AG04449 (cell line): Measurements from ENCODE around the gene NRXN2.

ENCODE experiments used
- CTCF ChIA-PET: fragments of 350-600 bp; formaldehyde crosslinking; extraction: SDS; loops from one replicate; lab custom pipeline; 2021; ENCODE audit warnings: antibody characterized with exemption; lab: Yijun Ruan, JAX
- POLR2A ChIA-PET: fragments of 400-600, 350-600 bp; formaldehyde crosslinking; extraction: SDS; loops from one replicate; lab custom pipeline; 2020; ENCODE audit warnings: antibody characterized with exemption, inconsistent platforms; lab: Yijun Ruan, JAX
- DNase-seq: peaks from one replicate; pipeline ENCODE4 v3.0.0-alpha.2; 2010; ENCODE audit warnings: low read depth, low spot score
- H3K4me3 ChIP-seq: 2 replicates; pipeline ENCODE4 v1.5.1; 2011; ENCODE audit warnings: low read depth, mild to moderate bottlenecking, control low read depth, low read length
- CTCF ChIP-seq: IDR thresholded peaks from one replicate; pipeline ENCODE4 v1.5.1; 2011; ENCODE audit warnings: mild to moderate bottlenecking, moderate library complexity, low read length, control low read depth, inconsistent platforms; ENCODE audit not compliant: insufficient read depth; ENCODE audit errors: missing control alignments

Gene NRXN2

GRCh38 chr11:64742087-64742888 lies 19.3 kb upstream of the NRXN2 start:
- DNase-seq: no peak
- peak overlapping the region; percentile 50 for H3K4me3 ChIP-seq
- no peak for TF ChIP-seq CTCF

GRCh38 chr11:64741375-64742086 lies 18.5 kb upstream of the NRXN2 start:
- no peak overlapping the region for H3K4me3 ChIP-seq
- POLR2A ChIA-PET: no interaction called here
- DNase-seq: no peak

More at GRCh38 chr11:64742087-64742888, 19.3 kb upstream of the NRXN2 start:
- CTCF ChIA-PET: interaction anchor here (0.6 to 3.0 kb wide), 16 partner anchors 9 to 387 kb away, joined by 3 to 19 read pairs (median 6); no protein-coding TSS in a partner anchor
- POLR2A ChIA-PET: no interaction called here

GRCh38 chr11:64739871-64740270 lies 16.9 kb upstream of the NRXN2 start:
- TF ChIP-seq CTCF: no peak
- CTCF ChIA-PET: interaction anchor here (1.4 to 3.5 kb wide), 2 partner anchors 14 to 22 kb away, joined by 3 to 12 read pairs; no protein-coding TSS in a partner anchor
- DNase-seq: no peak
- POLR2A ChIA-PET: no interaction called here
- H3K4me3 ChIP-seq: no peak overlapping the region

More at GRCh38 chr11:64741375-64742086, 18.5 kb upstream of the NRXN2 start:
- TF ChIP-seq CTCF: no peak
- CTCF ChIA-PET: interaction anchor here (1.0 to 3.0 kb wide), 15 partner anchors 8 to 386 kb away, joined by 3 to 19 read pairs (median 6); no protein-coding TSS in a partner anchor

- ChIA-PET CTCF (interaction anchor here (1.6 to 3.5 kb wide), 3 partner anchors 10 to 48 kb away, joined by 8 to 12 read pairs (median 12); no protein-coding TSS in a partner anchor), POLR2A (no interaction called here)
- no peak for TF ChIP-seq CTCF
- no peak overlapping the region for H3K4me3 ChIP-seq
- DNase-seq: no peak
Observed at GRCh38 chr11:64736654-64737053, 13.7 kb upstream of the NRXN2 start.

GRCh38 chr11:64735725-64736259 lies 12.8 kb upstream of the NRXN2 start:
- TF ChIP-seq CTCF: no peak
- CTCF ChIA-PET: interaction anchor here (0.7 to 2.6 kb wide), 7 partner anchors 8 to 76 kb away, joined by 3 to 12 read pairs (median 3); partner anchors contain the start of gene RASGRP2
- no peak overlapping the region for H3K4me3 ChIP-seq
- DNase-seq: no peak
- POLR2A ChIA-PET: no interaction called here
